ENCODE results near the gene BAG1. TPM values are rescaled to one million over a fixed set of nuclear protein-coding genes. Genes with fewer than 3 reads are reported as not detected.
A peak's percentile ranks its signal among the peaks of the same experiment; 100 is the strongest.

The BAG1 gene
- total RNA-seq, 1 donor, result 9.1 TPM

GRCh38 chr9:33248606-33249005, 15.9 kb downstream of the BAG1 start:
- DNase-seq (ENCODE audit: low read depth), result no peak
- no peak overlapping the region for H3K4me3 ChIP-seq (ENCODE audit: low read depth, low read length)
- TF ChIP-seq CTCF (IDR thresholded peaks at IDR 0.05; ENCODE audit: insufficient read depth, low read depth, low read length), result no peak

- TF ChIP-seq CTCF (IDR thresholded peaks at IDR 0.05; ENCODE audit: insufficient read depth, low read depth, low read length), result no peak
- DNase-seq (ENCODE audit: low read depth), result no peak
- no peak overlapping the region for H3K4me3 ChIP-seq (ENCODE audit: low read depth, low read length)
Measured at GRCh38 chr9:33246269-33246860, 18.1 kb downstream of the BAG1 start.

- DNase-seq (ENCODE audit: low read depth), result no peak
- no peak for TF ChIP-seq CTCF (IDR thresholded peaks at IDR 0.05; ENCODE audit: insufficient read depth, low read depth, low read length)
- no peak overlapping the region for H3K4me3 ChIP-seq (ENCODE audit: low read depth, low read length)
Measured at GRCh38 chr9:33245341-33245740, 19.2 kb downstream of the BAG1 start.

- no peak overlapping the region for H3K4me3 ChIP-seq (ENCODE audit: low read depth, low read length)
- peak; percentile 26 for DNase-seq (ENCODE audit: low read depth)
- no peak for TF ChIP-seq CTCF (IDR thresholded peaks at IDR 0.05; ENCODE audit: insufficient read depth, low read depth, low read length)
Measured at GRCh38 chr9:33244137-33244784, 20.2 kb downstream of the BAG1 start.

- H3K4me3 ChIP-seq (ENCODE audit: low read depth, low read length), result no peak overlapping the region
- TF ChIP-seq CTCF (IDR thresholded peaks at IDR 0.05; ENCODE audit: insufficient read depth, low read depth, low read length), result no peak
- DNase-seq (ENCODE audit: low read depth), result no peak
Measured at GRCh38 chr9:33242609-33243134, 21.8 kb downstream of the BAG1 start.

- no peak for TF ChIP-seq CTCF (IDR thresholded peaks at IDR 0.05; ENCODE audit: insufficient read depth, low read depth, low read length)
- H3K4me3 ChIP-seq (ENCODE audit: low read depth, low read length), result no peak overlapping the region
- DNase-seq (ENCODE audit: low read depth), result no peak
Measured at GRCh38 chr9:33241298-33241697, 23.2 kb downstream of the BAG1 start.
